ENCODE results near the gene RNLS.

GRCh38 chr10:88313878-88314277, 269.2 kb downstream of the RNLS start:
- TF ChIP-seq CTCF (conservative IDR thresholded peaks at IDR 0.05; ENCODE audit: low read length) (no peak), EZH2phosphoT487 (IDR thresholded peaks at IDR 0.05; ENCODE audit: borderline replicate concordance, low read depth, low read length) (no peak)

Data from OCI-LY7 (cell line).